GM06990 (cell line): ENCODE results near the gene DAPK2.

Experiments used
- DNase-seq: peaks from one replicate; pipeline ENCODE4 v3.0.0-alpha.2; 2011; ENCODE audit not compliant: insufficient read length; ENCODE audit errors: extremely low read depth
- H3K27me3 ChIP-seq: replicated peaks from 2 replicates; pipeline ENCODE4 v1.6.0; 2011; ENCODE audit warnings: low read length; ENCODE audit not compliant: control insufficient read depth, insufficient read depth
- H3K36me3 ChIP-seq: 2 replicates; pipeline ENCODE4 v1.5.1; 2011; ENCODE audit warnings: low read length; ENCODE audit not compliant: control insufficient read depth, insufficient read depth
- H3K4me3 ChIP-seq: replicated peaks from 2 replicates; pipeline ENCODE4 v1.5.1; 2011; ENCODE audit warnings: low read depth, mild to moderate bottlenecking, control low read depth, low read length
- TF ChIP-seq, protein P1 (sequence below): IDR thresholded peaks from 2 replicates; pipeline ENCODE4 v1.5.1; 2011; ENCODE audit warnings: low read length, control low read depth, mild to moderate bottlenecking, inconsistent platforms; ENCODE audit not compliant: insufficient read depth, poor library complexity, severe bottlenecking

Gene DAPK2

DNA sequence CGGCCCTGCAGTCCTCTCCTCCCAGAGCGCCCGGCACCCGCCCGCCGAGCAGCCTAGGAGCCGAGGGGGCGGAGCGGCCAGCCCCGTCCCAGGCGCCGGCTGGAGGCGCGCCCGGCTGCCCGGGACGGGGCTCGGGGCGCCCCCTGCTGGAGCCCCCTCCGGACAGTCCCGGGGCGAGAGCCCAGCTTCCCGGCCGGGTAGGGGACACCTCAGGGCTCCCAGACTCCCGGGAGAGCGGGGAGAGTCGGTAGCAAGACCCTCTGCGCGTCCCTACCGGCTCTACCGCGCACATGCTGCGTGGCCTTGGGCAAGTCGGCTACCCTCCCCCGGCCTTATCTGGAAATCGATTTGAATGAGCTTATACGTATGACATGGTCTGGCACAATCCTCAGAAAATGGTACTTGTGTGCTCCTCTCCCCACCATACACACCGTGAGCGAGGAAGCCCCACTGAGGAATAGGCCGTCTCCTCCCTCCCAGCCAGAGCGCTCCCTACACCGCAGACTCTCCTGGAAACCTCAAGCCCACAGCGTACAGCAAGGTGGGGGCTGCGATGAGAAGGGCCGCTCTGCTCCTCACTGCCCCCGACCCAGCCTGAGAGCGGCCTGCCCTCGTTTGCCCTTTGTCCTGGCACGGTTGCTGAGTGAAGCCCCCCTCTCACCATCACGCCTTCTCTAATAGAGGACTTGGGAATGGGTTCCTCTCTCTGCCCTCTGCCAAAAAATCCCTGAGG, at the start of gene DAPK2:
Gene DAPK2 (minus strand): TSS at position 65 of the 733 bp plus-strand sequence. CDS start 6,224 bp downstream, outside the sequence.
- TF ChIP-seq, protein P1, sequence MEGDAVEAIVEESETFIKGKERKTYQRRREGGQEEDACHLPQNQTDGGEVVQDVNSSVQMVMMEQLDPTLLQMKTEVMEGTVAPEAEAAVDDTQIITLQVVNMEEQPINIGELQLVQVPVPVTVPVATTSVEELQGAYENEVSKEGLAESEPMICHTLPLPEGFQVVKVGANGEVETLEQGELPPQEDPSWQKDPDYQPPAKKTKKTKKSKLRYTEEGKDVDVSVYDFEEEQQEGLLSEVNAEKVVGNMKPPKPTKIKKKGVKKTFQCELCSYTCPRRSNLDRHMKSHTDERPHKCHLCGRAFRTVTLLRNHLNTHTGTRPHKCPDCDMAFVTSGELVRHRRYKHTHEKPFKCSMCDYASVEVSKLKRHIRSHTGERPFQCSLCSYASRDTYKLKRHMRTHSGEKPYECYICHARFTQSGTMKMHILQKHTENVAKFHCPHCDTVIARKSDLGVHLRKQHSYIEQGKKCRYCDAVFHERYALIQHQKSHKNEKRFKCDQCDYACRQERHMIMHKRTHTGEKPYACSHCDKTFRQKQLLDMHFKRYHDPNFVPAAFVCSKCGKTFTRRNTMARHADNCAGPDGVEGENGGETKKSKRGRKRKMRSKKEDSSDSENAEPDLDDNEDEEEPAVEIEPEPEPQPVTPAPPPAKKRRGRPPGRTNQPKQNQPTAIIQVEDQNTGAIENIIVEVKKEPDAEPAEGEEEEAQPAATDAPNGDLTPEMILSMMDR, result peak; percentile 68

DNA sequence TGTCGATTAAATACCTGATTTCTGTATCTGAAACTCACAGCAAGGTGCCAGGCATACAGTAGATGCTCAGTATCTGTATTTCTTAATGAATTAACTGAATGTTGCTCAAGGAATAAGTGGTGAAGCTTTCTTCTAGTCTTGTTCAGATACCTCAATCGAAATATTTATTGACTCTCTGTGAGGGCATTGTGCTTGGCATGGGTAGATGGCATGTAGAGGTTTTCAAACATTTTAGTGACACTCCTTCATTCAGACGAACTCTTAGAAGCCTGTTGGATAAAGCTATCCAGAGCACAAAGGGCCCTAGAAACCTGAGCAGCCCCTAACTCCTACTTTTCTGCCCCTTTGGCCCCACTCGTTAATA, 49.1 kb upstream of the DAPK2 start:
- H3K4me3 ChIP-seq, result peak overlapping the region; percentile 12; the same call in 1 of the 2 replicates
- H3K36me3 ChIP-seq, result no peaks in the 10 kb centered on the region
- TF ChIP-seq, protein P1, result no peak
- DNase-seq, result no peak
- no peaks in the 10 kb centered on the region for H3K27me3 ChIP-seq

More for the DNA sequence above, at the start of gene DAPK2:
- Histone ChIP-seq H3K27me3 (no peaks in the 10 kb centered on the region), H3K36me3 (no peaks in the 10 kb centered on the region), H3K4me3 (peak within 1 kb of the TSS; percentile 60)
- DNase-seq, result peak; percentile 75

DNA sequence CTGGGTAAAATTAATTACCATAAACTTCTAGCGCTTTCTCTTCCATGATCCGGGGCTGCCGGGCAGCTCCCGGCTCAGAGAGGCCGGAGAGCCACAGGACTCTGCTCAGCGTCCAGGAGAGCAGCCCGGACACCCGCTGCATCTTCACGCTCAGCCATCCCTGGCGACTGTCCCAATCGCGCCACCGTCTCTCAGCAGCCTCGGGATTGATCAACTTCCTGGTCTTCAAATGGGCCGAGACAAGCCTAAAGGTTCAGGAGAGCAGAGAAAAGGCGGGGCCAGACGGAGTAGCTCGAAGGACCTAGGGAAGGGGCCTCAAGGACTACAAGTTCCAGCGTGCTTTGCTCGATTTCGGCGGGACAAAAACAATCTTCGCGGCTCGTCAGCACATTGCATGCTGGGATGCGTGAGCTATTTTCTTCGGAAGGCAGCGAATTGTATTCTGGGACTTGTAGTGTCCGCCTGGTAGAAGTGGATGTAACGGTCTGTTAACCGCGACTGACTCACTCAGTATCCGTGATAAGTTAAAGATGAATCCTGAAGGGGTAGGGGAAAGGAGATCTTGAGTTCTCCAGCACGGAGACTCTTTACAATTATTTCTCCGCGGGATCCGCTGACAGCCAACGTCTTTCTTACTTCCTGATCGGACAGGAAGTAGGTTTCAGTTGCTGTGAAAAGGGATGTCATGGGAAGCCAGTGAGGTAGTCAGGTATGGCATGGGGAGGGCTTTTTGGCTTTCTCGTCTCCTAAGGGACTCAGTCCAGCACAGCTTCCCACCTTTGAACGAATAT, 47.5 kb upstream of the DAPK2 start, which contains the start of gene CIAO2A:
Gene CIAO2A (minus strand): TSS at position 212 of the 791 bp plus-strand sequence. CDS start 70 bp downstream, at position 142.
- TF ChIP-seq, protein P1, result no peak
- H3K4me3 ChIP-seq, result peak within 1 kb of the TSS; percentile 89

DNA sequence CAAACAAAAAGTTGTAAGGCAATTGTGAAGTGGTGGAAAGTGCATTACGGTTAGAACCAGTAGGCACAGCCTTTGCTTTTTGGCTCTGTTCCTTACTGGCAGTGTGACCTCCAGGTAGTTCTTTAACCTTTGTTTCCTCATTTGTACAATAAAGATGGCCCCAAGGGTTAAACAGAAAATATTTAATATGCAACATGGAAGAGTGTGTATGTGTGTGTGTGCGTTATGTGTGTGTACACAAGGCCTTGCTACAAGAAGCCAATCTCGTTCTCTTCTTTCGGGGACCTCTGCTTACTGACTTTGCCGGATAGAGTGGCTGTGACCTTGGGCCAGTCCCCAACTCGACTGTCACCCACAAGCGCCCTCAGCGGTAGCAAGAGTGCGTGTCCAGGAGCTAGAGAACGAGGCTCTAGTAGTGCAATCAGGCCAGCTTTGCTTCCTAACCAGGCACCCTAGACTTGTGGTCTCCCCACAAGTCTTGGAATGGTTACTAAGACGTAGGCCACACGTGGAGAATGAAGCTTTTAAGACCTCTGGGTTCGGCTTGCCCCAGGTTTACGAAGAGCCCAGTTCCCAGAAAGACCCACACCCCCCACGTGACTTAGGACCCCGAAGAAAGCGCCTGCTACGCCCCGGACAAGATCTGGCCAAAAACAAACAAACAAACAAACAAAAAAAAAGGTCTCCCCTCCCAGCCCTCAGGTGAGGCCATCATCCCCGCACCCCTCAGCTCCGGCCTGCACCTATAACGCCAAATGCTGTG, 46.8 kb upstream of the DAPK2 start:
- peaks cover 1% of the 10 kb centered on the region for H3K36me3 ChIP-seq
- no peak for DNase-seq
- TF ChIP-seq, protein P1, result peak; percentile 31
- H3K4me3 ChIP-seq, result peak overlapping the region; percentile 89
- H3K27me3 ChIP-seq, result no peaks in the 10 kb centered on the region

More for the DNA sequence above, 47.5 kb upstream of the DAPK2 start, which contains the start of gene CIAO2A:
- DNase-seq, result peak; percentile 92
- Histone ChIP-seq H3K36me3 (no peaks in the 10 kb centered on the region; the same call in 1 of the 2 replicates), H3K27me3 (no peaks in the 10 kb centered on the region)

DNA sequence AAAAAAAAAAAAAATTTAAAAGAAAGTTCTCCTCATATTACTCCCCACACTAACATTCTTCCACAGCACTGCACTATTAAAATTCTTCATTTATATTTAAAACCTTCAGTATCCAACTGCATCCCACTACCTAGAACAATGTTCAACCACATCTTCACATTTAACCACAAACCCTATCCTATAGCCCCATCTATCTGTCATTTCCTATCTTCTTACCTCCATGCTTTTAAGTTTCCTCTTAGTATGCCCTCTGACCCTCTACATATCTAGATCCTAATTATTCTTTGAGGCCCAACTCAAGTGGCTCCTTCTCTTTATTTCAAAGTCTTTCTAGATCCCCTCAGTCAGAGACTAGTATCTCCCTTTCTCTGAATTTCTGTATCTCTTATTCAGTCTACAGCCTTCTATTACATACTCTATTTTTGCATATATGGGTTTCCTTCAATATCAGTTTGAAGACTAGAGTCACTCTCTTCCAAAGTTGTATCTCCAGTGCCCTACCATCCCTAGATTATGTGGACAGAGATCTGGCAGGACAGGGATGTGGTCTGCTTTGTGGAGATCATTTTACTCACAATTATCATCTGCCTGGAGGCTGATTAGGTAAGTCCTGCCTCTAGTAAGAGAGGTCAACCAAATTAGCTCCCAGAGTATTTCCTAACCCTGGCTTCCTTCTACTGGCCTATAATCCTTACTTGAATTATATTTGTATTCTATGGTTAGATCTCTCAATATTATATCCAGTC, 46.0 kb upstream of the DAPK2 start:
- TF ChIP-seq, protein P1, result peak; percentile 18
- Histone ChIP-seq H3K27me3 (no peaks in the 10 kb centered on the region), H3K4me3 (peak overlapping the region; percentile 89), H3K36me3 (peaks cover 2% of the 10 kb centered on the region)
- DNase-seq, result no peak
